COLO829 (cell line): ENCODE measurements around the gene PDGFA.

Experiments
- DNase-seq: peaks from one replicate; pipeline ENCODE4 v3.0.0; 2012; ENCODE audit warnings: low spot score

The PDGFA gene

DNA sequence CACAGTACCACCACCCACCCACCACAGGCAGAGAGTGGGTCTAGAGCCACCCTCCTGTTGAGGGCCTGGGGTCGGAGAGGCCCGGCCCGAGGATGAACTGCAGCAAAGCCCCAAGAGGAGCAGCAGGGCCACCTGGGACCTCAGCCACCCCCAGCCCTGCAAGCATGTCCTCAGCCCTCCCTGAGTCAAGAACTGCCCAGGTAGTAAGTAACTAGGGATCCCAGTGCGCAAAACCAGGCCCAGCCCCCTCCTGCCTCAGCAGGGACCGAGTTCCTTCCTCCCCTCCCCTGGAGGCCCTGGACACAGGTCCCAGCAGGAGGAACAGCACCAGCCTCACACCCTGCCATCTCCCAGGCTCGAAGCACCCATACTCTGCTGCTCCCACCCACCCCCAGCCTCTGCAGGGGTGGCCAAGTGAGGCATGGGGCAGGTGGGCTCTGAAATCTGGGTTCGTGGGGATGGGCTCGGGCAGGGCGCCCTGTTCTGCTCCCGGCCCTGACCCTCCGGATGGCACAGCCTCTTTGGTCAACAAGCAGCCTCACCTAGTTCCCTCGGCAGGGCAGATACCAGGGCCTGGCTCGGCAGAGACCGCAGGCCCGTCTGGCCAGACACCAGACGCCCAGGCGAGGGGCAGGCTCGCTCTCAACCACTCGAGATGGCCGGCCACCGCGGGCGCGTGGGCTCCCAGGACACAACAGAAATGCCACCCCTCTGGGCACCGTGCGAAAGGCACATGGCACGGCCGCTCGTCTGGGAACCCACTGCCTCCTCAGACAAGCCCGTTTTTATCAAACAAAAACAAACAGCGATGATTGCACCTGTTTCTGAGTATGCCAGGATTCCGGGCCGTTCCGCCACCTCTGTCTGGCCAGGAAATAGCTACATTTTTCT lies 15.2 kb downstream of the PDGFA start:
- no peak for DNase-seq

DNA sequence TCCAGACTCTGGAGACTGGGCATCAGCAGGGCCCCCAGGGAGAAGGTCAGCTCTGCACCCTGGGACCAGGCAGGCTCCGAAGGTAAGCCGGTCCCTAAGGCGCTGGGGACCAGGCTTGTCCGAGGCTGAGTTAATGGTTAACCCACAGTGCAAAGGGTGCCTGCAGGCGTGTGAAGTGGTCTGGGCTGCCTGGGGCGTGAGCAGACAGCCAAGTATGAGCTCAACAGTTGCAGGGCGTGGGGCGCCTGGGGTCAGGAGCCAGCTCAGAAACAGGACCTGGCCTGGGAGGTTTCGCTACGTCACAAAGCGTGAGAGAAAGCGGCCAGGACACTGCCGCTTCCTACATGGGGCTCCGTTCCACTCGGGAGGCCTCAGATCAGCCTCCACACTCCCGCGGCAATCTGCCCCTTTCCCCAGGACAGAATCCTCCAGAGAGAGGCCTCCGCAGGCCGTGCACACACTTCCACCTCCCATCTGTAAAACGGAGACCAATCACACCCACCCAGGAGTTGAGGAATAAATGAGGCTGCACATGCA lies 16.0 kb downstream of the PDGFA start:
- no peak for DNase-seq

DNA sequence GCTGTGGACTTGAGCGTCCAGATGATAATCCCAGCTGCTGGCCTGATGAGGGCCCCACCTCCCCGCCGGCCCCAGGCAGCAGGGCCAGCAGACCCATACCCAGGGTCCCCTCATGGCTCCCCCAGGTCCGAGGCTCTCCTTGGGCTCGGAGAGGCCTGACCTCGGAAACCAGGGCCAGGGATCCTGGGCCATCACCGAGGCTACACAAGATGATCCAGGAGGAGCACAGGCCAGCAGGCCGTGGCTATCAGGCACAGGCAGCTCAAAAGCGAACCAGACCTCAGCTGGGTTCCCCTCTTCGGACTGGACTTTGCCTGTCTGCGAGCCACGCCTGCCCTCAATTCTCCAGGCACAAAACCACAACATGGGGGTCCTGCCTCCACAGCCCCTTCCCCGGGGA lies 17.4 kb downstream of the PDGFA start:
- DNase-seq: no peak

DNA sequence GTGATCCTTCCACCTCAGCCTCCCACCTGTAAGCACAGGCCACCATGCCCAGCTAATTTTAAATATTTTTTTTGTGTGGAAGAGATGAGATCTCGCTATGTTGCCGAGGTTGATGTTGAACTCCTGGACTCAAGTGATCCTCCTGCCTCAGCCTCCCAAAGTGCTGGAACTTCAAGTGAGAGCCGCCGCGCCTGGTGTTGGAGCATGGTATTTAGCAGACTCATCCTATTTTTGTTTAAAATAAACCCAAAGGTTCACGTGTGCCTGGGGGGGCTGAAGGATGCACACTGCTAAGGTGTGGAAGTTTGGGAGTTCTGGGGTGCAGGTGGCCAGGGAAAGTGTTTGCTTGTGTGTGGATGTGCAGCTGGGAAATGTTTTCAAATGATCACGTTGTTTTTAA lies 18.1 kb downstream of the PDGFA start:
- no peak for DNase-seq

DNA sequence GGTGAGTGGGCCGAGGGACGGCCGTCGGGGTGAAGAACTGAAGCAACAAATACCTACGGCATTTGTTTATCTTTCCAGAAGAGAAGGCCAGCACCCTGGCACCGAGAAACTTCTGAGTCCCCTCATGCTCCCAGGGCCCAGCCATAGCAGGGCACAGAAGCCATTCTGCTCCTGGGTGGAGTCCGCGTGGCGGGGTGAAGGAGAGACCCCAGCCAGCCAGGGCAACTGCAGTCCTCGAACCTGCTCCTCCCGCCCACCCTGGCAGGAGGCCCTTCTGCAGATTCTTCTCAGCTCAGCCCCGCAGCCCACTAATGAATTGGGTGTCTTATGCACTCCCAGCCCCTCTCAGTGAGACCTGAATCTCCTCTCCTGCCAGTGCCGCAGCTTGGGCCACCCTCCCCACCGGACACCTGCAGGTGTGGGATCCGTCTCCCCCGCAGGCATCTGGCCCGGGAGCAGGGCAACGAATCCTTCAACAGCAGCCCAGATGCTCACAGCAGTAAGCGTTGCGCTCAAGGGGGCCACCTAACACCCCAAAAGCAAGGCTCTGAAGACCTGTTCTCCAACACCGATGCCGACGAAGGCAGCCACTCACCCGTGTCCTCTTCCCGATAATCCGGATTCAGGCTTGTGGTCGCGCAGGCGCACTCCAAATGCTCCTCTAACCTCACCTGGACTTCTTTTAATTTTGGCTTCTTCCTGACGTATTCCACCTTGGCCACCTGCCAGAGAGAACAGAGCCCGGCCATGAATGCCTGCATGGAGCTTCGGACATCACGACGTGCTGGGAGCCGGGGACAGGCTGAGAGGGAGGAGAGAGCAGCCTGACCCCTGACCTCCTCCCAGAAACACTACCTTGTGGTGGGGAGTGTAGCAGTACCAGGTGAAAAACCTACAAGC lies 18.9 kb downstream of the PDGFA start:
- DNase-seq: no peak

DNA sequence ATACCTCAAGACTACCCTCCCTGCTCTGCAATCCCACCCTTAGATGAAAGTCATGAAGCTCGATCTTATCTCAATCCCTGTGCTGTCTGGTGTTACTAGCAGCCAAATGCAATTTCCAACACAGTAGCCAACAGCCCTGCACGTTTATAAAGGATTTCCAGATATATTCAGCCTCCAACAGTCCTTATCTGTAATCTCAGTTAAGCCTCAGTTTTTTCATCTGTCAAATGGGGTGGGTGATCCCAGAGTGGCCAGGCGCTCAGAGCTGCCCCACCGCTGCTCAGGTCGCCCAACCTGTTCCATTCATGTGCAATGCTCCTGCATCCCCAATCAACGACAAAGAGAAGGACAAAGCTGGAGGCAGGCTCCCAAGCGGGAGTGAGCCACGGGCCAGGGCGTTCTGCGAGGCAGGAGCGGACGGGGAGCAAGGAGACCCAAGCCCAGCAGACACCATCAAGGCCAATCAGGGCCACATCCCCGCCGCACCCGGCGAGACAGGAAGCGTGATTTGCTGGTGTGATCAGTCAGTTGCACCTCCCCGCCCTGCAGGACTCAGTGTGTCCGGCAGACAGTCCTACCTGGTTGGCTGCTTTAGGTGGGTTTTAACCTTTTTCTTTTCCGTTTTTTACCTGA lies 19.7 kb downstream of the PDGFA start:
- DNase-seq: no peak

DNA sequence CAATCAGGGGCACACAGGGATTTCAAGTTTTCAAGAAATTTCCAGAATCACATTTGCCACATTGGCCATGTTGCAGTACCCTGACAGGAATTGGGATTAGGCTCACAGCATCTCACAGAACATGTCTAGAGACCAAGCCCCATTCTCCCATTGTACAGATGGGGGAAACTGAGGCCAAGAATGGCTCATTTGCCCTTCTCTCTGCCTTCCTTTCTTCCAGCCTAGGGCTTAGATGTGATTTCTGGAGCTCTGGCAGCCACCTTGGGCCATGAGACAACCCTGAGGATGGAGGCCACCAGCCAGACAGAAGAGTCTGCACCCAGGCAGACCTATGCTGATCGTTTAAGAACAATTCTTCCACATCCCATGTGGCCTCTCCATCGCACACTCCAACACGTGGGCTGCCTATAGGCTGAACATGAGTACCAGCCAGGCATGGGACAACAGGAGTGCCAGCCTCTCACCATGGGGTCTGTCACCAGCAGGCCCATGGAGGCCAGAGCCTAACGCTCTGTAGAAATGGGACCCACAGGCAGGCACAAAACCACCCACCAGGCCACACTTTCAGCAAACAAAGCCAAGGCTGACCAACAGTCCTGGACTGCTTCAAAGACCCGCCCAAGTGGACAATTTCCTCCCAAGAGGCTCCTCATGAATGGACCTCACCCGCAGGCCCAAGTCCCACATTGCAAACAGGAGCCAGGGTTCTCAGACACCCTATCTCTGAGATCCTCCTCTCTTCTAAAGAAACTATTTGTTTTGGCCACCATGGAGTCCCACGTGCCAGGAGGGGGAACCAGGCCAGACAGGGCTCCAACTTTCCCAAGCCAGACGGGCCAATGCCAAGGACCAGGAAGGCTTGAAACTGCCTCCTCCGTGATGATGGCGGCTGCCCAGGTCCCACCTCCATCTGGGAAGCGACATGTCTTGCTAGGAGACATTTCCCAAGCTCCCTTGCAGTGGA lies 20.7 kb downstream of the PDGFA start:
- no peak for DNase-seq

DNA sequence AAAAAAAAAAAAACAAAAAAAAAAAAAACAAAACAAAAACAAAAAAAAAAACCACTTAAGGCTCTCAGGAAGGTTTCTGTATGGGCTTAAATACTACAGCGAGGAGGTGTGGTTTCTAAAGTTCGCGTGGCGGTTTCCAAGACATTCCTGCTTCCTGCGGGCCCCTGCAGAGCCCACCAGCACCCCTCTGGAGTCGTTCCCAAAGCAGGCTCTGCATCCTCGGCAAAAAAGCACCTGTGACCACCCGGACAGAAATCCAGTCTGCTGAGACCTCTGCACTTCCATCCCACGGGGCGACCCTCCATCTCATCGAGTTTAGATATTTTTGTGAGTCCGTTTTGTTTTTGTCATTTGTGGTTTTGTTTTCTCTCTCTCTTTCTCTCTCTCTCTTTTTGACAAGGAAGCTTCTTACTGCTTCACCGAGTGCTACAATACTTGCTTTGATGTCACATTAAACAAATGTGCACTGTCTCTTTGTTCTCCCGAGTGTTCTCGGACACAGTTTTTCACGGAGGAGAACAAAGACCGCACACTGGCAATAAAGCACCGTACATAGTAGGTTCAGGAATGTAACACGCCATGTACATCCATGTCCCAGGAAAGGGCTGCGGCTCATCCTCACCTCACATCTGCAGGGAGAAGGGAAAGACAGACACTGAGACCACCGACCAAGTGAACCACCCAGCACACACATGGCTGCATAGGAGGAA lies 21.5 kb downstream of the PDGFA start:
- no peak for DNase-seq

DNA sequence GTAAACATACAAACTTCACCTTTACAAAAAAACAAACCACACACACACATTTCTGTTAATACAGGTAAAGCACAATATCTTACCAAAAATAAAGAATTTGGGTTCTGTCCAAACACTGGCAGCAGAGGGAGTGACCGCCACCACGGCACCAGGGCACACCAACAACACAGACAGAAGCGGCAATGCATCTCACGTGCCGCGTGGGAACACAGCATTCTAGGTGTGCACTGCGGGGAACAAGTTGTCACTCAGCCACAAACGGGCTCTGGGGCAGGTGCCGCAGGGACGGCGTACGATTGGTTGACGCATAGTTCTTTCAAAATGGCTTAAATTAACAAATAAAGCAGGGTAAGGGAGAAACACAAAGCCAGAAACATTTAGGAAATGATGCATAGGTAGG lies 22.3 kb downstream of the PDGFA start:
- no peak for DNase-seq

DNA sequence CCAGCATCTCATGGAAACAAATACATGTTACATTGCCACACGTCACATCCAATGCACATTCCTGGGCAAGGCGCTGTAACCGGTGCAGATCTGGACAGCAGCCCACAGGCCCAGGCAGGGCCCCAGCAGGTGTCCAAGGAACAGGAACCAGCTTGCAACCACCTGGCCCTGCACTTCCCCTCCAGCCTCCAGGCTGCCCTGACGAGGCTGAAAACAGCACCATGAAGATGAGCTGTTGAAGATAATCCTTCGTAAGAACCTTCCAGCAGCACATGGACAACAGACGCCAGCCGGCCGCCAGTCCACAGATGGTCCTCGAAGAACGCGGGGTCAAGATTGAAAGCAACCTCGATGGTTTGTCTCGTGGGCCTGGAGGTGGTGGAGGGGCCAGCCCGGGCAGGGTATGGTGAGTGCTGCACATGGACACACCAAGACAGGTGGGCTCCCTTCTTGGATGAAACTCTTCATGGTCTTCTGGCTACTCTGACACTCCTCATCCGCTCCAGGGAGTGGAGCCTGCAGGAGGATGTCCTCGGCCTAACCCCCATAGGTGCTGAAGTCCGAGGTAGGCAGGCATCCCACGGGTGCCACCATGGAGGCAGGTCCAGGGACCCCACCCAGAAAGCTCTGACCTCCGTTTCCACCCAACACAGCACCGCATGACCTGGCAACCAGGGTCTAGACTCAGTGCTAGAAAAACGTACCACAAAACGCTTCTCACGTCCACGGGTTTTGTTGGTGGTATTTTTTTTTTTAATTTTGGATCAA lies 22.9 kb downstream of the PDGFA start:
- no peak for DNase-seq

DNA sequence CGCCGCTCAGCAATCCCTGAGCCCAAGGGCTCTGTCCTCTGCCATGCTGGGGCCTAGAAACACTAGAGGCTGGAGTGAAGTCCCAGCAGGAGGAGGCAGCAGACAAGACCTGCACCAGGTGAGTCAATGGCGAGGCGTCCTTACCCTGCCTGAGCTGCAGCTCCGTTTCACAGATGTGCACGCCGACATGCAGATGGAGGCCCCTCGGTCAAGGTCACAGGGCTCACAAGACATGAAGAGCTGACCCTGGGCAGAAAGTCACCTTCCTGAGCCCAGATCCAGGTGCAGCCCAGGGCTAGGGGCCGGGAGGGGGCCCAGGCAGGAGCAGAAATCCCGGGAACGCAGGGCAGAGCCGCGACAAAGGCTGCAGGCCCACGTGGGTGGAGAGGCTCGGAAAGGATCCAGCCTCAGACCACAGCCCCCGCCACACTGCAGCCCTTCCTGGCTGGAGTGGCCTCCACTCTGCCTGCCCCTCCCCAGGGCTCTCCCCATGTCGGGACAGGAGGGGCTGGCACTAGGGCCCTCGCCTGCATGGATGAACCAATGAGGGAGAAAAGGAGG lies 23.8 kb downstream of the PDGFA start:
- no peak for DNase-seq

DNA sequence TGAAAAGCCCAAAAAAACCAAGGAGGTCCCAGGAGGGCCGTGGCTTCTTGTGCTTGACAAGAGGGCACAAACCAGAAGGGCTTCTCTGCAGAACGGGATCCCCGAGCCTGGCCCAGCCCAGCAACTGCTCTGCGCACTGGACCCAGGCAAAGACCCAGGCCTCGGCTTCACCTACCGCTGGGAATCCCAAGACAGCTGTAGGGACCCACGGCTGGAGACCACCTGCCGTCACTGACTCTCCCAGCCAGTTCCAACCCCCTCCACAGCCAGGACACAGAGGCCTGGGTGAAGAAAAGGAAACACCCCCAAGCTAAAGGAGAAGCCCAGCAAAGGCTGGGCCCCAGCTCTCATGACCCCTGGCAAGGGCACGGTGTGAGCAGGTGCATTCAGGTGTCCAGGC lies 24.3 kb downstream of the PDGFA start:
- DNase-seq: no peak

DNA sequence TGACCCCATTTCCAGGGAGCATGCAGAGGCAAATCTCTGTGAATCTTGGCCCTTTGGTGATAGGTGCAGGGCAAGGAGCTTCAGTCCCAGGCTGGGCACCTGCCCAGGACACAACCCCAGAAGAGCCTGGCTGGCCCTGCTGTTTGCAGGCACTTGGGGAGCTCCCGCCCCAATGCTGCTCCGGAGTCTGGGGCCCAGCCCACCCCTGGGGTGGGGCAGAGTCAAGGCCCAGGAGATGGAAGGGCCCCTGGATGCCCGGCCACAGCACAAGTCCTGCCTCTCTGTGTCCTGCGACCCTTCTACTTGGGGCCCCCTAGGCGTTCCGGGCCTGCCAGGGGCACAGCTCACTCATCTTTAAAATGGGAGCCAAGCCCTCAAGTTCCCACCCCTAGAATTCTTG lies 24.7 kb downstream of the PDGFA start:
- DNase-seq: no peak

DNA sequence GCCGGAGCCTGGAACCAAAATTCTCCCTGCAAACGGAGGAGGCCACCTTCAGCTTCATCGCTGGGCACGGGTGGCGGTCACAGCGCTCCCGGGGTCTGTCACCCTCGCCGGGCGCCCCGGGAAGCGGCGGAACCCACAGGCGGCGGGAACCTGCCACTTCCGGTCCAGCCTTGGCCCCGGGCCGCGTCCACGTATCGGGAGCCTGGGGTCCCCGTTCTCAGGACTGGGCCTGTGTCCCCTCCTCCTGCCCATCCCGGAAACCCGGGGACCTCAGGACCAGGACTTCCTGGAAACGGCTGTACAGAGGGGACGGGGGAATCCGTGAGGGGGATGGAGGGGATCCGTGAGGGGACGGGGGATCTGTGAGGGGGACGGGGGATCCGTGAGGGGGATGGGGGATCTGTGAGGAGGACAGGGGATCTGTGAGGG lies 25.4 kb downstream of the PDGFA start:
- DNase-seq: peak; percentile 52

DNA sequence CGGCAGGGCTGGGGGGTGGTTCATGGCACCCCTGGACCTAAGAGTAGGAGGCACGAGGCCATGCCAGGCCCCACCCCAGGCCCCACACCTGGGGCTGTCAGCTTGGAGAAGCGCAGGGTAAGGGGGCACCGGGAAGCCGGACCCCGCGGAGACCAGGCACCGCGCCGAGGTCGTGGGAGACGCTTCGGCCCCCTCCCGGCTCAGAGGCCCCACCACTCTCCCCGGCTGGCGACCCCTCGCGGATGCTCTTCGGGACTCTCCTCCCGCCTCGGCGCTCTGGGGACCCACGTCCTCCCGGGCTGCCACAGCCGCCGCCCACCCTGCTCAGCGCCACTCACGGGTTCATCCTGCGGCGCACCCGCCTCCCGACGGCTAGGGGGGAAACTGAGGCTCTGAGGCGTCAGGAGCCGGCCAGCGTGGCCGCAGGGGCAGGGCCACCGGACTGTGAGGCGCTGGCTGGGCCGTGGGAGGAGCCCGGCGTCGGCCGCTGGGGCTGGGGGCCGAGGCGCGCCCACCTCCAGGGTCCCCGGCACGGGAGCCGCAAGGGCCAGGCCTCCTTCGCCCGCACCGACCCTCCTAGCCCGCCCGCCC lies 25.9 kb downstream of the PDGFA start:
- DNase-seq: no peak

DNA sequence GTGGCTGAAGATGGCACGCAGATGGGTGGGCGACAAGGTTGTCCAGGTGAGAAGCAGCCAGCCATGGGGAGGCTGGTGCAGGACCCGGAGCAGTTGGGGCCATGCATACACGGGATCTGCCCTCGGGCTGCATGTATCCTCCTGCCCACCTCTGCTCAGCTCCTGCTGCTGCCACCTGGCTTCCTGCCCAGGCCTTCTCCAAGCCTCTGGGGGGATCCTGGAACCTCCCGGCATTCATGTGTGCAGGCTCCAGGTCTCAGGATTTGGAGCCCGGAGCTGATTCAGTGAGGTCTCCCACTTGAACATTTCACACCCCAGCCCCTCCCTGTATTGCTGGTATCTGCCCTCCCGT lies 27.0 kb downstream of the PDGFA start:
- DNase-seq: no peak

DNA sequence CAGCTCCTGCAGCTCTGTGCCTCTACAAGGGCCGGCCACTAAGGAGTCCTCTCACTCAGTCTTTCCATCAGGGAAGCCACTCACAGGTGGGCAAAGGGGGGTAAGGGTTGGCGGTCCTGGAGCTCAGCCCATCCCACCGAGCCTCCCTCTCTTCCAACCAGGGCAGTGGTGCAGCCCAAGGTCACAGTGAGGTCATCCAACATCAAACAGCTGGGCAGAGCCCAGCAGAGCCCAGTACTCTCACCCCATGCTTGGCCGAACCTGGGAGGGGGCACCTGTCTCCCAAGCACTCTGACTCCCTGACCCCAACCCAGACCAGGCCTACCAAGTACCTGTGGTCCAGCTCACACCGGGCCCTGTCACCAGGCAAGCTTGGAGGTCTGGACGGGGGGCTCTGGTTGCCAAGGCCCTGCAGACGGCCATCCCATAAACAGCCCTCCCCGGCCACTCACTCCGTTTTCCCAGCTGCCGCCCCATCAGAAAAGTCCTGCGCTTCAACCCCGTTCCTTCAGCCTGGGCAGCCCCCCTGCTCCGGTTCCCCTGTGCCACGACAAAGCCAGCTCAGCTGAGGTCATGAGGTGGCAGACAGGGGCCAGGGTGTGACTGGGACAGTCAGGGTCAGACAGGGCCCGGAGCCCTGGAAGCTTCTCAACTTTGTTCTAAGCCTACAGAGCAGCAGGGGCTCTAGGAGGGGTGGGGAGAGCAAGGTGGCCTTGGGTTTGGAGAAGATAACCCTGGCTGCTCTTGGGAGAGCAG lies 27.5 kb downstream of the PDGFA start:
- no peak for DNase-seq

DNA sequence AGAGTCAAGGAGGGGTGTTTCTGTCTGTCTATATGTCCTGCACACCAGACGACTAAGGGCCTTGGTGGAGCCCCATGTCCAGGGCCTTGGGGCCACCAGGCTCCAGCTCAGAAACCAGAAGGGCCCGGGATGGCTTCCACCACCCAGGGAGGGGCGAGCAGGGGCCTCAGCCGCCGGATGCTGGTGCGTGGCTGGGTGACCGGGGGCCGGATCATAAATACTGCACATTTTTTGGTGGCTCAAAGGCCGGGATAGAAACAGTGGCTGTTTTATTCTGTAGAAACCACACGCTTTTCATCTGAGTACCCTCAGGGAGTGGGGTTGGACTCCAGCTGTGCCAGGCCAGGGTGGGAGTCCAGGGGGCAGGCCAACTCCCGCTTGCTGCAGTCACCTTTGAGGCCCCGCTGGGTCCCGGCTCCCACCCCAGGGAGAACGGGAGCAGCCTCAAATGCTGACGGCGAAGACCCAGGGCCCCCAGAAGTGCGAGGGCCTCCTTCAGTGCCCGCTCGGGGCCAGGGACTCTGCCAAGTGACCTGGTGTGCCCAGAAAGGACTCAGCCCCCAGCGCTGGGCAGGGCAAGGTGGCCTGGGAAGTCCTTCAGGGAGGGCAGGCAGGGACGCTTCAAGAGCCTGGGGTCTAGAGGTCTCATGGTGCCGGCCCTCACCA lies 28.2 kb downstream of the PDGFA start:
- peak; percentile 91 for DNase-seq
